ENCODE data around the gene KLF15.

GRCh38 chr3:126311338-126311978 lies 45.8 kb downstream of the KLF15 start:
- TF ChIP-seq SMAD4 (CRISPR knock-in tag; IDR thresholded peaks at IDR 0.05) = no peak
- TF ChIP-seq CTCF (IDR thresholded peaks at IDR 0.05) = no peak
- no peak for TF ChIP-seq TEAD4 (CRISPR knock-in tag; IDR thresholded peaks at IDR 0.05)
- TF ChIP-seq FOXP1 (CRISPR knock-in tag; IDR thresholded peaks at IDR 0.05; ENCODE audit: borderline replicate concordance) = no peak
- no peak for TF ChIP-seq ZBTB43 (CRISPR knock-in tag; IDR thresholded peaks at IDR 0.05)
- TF ChIP-seq USF2 (CRISPR knock-in tag; IDR thresholded peaks at IDR 0.05) = no peak
- no peak for TF ChIP-seq ELF4 (CRISPR knock-in tag; IDR thresholded peaks at IDR 0.05; ENCODE audit: low read depth)
- TF ChIP-seq ZNF121 (CRISPR knock-in tag; IDR thresholded peaks at IDR 0.05) = no peak

Data from WTC11 (cell line).